Measurements from ENCODE around the gene EARS2. TPM values are rescaled to one million over a fixed set of nuclear protein-coding genes. Genes with fewer than 3 reads are reported as not detected.
A peak's percentile ranks its signal among the peaks of the same experiment; 100 is the strongest.
"Not testable (repeated sequence)": the region's sequence is repeated elsewhere in the genome, so short reads cannot be mapped to it uniquely, and the experiment has no call there.

EARS2 gene
- total and polyA plus RNA-seq, 10 donors = 9.8 to 21.8 (median 17.2) TPM

DNA sequence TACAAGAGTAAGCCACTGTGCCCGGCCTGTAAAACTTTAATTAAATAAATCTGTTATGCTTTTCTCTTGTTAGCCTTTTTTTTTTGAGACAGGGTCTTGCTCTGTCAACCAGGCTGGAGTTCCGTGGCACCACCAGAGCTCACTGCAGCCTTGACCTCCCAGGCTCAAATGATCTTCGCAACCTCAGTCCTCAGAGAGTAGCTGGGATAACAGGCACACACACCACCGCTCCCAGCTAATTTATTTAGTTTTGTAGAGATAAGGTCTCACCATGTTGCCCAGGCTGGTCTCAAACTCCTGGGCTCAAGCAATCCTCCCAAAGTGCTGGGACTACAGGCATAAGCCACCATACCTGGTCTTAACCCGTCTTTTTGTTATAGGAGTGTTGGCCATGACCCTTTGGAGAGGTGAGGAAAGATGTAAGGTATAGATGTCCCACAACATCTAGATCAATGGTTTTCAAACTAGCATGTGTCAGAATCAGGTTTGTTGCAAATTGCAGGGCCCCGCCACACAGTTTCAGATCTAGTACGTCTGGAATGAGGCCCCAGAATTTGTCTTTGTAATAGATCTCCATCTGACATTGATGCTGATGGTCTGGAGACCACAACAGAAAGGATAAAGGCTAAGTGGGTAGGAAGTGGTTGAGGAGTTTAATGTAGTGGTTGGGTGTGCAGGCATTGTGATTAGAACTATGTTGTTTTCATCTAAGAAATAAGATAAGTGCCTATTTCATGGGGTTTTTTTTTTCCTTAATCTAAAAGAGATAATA is 42.6 kb downstream of the EARS2 start:
- Histone ChIP-seq H3K4me1 (peaks cover 11 to 73% (median 37%) of the 10 kb centered on the region in 6 donors), H3K9me3 (no peaks in the 10 kb centered on the region), H3K36me3 (peaks cover 0 to 5% (median 0%) of the 10 kb centered on the region in 6 donors), H3K27me3 (replicated peaks in 1 of 7) (no peaks in the 10 kb centered on the region), H3K4me3 (no peak overlapping the region), H3K27ac (peak overlapping the region in 3 of 8 donors; percentile 6 to 58 (median 13))
- 78 to 85% (median 82%) methylated on average over 7 of the region's 7 CpGs for WGBS, 5 donors
- DNase-seq = no peak
- intact Hi-C loops (cut with DNase I; ENCODE audit: low total_unique reads) = no loop called here
- TF ChIP-seq, protein P1, sequence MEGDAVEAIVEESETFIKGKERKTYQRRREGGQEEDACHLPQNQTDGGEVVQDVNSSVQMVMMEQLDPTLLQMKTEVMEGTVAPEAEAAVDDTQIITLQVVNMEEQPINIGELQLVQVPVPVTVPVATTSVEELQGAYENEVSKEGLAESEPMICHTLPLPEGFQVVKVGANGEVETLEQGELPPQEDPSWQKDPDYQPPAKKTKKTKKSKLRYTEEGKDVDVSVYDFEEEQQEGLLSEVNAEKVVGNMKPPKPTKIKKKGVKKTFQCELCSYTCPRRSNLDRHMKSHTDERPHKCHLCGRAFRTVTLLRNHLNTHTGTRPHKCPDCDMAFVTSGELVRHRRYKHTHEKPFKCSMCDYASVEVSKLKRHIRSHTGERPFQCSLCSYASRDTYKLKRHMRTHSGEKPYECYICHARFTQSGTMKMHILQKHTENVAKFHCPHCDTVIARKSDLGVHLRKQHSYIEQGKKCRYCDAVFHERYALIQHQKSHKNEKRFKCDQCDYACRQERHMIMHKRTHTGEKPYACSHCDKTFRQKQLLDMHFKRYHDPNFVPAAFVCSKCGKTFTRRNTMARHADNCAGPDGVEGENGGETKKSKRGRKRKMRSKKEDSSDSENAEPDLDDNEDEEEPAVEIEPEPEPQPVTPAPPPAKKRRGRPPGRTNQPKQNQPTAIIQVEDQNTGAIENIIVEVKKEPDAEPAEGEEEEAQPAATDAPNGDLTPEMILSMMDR (IDR thresholded peaks at IDR 0.05 in 8 of 11, conservative IDR thresholded peaks at IDR 0.05 in 3 of 11) = no peak
- no peak for TF ChIP-seq POLR2A (IDR thresholded peaks at IDR 0.05)

DNA sequence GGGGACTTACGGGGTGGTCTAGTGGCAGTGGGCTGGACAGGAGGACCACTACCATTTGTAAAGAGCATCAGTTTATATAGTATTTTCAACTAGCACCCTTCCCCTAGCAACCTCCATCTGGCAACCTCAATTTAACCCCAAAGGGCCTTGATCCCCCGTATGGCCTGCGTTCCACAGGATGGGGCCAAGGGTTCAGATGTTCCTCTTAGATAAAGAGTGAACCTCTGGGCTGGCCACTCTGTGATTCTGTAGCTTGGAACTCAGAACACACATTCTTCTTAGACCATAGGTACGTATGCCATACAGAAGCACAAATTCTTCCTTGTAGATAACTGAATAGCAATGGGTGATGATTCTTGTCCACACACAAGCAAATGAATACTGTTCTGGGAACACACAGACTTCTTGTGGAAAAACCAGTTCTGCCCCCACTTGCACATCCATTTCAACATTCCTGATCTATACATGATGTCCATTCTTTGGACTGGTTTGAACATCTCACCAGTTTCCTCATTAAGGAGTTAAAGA is 44.9 kb downstream of the EARS2 start:
- no peak for DNase-seq
- H3K9me3 ChIP-seq = no peaks in the 10 kb centered on the region
- H3K4me3 ChIP-seq = no peak overlapping the region
- TF ChIP-seq POLR2AphosphoS5 (IDR thresholded peaks at IDR 0.05) (no peak), POLR2A (IDR thresholded peaks at IDR 0.05) (no peak)
- TF ChIP-seq, protein P1 (IDR thresholded peaks at IDR 0.05 in 8 of 11, conservative IDR thresholded peaks at IDR 0.05 in 3 of 11) = no peak
- H3K4me1 ChIP-seq = peaks cover 19 to 74% (median 38%) of the 10 kb centered on the region in 6 donors
- intact Hi-C loops (cut with DNase I; ENCODE audit: low total_unique reads) = no loop called here
- no peaks in the 10 kb centered on the region for H3K27me3 ChIP-seq (replicated peaks in 1 of 7)
- no peaks in the 10 kb centered on the region for H3K36me3 ChIP-seq
- WGBS, 5 donors = 76 to 87% (median 81%) methylated on average over 4 of the region's 4 CpGs
- no peak overlapping the region for H3K27ac ChIP-seq

DNA sequence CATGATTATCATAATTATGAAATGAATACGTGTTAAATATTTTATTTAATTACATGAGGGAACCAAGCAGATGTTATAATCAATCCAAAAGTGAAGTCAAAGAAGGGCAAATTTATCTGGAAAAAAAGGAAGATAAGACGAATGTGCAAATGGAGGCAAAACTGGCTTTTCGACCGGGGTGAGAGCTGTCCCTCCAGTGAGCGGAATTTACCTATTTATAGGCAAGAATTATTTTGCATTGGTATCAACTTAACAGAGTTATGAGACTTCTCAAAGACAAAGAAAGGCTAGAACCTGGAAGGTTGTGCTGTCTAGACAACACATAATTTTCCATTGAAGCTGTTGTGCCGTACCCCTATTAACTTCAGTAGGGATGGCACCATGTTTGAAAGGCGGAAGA is 45.4 kb downstream of the EARS2 start:
- no peak overlapping the region for H3K27ac ChIP-seq
- no peaks in the 10 kb centered on the region for H3K36me3 ChIP-seq
- no peak for DNase-seq
- TF ChIP-seq POLR2A (IDR thresholded peaks at IDR 0.05) = no peak
- no peak for TF ChIP-seq POLR2AphosphoS5 (IDR thresholded peaks at IDR 0.05)
- TF ChIP-seq, protein P1 (IDR thresholded peaks at IDR 0.05 in 8 of 11, conservative IDR thresholded peaks at IDR 0.05 in 3 of 11) = no peak
- no peaks in the 10 kb centered on the region for H3K9me3 ChIP-seq
- H3K4me3 ChIP-seq = no peak overlapping the region
- intact Hi-C loops (cut with DNase I; ENCODE audit: low total_unique reads) = no loop called here
- 85 to 94% (median 90%) methylated on average over 7 of the region's 7 CpGs for WGBS, 5 donors
- H3K4me1 ChIP-seq = peaks cover 24 to 76% (median 40%) of the 10 kb centered on the region in 6 donors
- H3K27me3 ChIP-seq (replicated peaks in 1 of 7) = no peaks in the 10 kb centered on the region

DNA sequence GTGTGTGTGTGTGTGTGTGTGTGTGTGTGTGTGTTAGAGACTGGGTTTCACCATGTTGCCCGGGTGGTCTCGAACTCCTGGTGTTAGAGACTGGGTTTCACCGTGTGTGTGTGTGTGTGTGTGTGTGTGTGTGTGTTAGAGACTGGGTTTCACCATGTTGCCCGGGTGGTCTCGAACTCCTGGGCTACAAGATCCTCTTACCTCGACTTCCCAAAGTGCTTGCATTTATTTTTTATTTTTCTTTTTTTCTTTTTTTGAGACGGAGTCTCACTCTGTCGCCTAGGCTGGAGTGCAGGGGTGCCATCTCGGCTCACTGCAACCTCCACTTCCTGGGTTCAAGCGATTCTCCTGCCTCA is 46.3 kb downstream of the EARS2 start:
- peaks cover 25 to 76% (median 42%) of the 10 kb centered on the region in 6 donors for H3K4me1 ChIP-seq
- DNase-seq; intact Hi-C loops (cut with DNase I; ENCODE audit: low total_unique reads); H3K9me3 ChIP-seq; H3K27me3 ChIP-seq (replicated peaks in 1 of 7); H3K36me3 ChIP-seq: not testable (repeated sequence)
- peak overlapping the region; percentile 73 to 99 (median 95) for H3K4me3 ChIP-seq
- H3K27ac ChIP-seq = peak overlapping the region in 5 of 8 donors; percentile 80 to 96 (median 96)
- 68 to 81% (median 70%) methylated on average over 9 to 10 of the region's 10 CpGs for WGBS, 5 donors
